DMS79 (cell line): Measurements from ENCODE around the gene MGAT3.

ENCODE experiments used
- DNase-seq: peaks from one replicate; lab custom pipeline; 2025; lab: John Stamatoyannopoulos, UW

MGAT3 gene

DNA sequence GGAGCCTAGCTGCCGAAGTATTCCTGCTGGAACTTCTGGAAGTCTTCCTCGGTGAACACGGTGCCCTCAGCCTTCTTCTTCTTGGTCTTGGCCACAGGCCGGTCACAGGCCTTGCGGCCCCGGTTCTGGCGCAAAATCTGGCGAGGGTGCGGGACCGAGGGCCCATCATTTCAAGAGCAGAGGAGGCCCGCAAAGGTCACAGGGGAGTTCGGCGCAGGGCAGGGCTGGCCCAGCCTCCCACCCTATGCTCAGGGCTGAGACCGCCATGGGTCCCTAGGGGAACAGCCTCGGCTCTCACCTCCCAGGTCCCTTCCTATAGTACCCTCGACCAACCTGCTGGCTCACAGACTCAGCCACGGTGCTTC lies 72.7 kb downstream of the MGAT3 start:
- DNase-seq: no peak

DNA sequence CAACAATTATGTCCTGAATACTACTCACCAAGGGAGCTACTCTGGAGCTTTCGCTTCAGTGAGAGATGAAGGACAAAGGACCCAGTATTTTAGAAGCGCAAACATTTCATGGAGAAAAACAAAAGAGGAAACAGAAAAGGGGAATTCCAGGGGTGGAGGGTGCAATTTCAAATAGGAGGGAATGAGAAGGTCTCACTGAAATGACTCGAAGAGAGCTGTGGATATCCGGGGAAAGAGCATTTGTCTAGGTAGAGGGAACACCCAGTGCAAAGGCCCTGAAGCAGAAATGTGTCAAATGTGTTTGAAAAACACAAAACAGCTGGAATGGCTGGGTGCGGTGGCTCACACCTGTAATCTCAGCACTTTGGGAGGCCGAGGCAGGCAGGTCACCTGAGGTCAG lies 73.3 kb downstream of the MGAT3 start:
- no peak for DNase-seq

DNA sequence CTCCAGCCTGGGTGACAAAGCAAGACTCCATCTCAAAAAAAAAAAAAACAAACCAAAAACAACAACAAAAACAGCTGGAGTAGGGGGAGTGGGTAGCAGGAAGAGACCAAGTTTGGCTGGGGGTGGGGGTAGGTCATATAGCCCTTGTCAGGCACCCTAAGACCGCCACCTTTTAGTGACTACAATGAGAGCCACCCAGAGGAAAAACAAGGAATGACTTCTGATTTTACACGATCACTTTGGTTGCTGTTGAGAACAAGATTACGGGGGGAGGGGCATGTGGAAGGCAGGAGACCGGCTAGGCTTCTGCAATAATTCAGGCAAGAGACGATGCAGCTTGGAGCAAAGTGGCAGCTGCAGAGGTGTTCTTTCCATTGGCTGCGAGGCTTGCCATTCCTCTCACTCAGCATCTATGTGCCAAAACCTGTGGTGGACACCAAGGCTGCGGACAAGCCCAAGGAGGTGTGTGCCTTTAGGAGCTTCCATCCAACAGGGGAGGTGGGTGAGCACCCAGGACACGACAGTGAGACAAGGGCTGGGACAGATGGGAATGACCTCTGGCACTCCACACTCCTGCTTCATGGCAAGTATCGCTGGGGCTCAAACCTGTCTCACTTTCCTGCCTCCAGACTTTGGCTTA lies 74.0 kb downstream of the MGAT3 start:
- DNase-seq: no peak

DNA sequence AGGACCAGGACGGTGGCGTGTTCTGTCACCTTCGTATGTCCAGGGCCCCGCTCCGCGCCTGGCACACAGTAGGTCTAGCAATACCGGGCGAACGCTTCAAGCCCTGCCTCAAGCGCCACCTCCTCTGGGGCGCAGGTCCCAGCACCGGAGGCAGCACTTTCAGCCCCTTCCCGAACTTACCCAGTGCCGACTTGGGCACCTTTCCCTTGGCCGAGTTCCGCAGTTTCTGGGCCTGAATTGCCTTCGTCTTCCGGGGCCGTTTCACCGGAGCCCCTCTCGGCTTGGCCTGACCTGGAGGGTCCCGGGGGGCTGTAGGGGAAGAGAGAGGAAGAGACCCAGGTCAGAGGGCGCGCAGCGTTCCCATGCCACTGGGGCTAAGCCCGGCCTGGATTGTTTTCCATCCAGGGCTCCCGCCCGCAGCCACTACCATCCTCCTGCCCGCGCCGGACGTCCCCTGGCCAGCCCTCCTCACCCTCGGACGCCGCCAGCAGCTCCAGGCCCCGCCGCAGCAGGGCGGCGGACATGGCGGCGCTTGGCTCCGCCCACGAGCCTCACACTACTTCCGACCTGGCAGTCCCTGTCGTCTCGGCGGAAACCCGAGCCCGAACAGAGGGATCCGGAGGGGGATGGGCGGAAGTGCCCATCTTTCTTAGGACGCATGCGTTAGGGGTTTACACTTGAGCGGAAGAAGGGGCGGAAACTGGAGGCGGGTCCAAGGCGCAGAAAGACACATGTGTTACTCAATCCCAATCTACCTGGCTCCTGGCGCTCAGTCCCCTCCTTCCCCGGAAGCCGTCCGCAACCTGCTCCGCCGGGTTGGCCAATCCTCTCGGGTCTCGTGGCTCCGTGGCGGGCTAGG lies 75.6 kb downstream of the MGAT3 start, which contains the start of gene RPS19BP1:
Gene RPS19BP1, minus strand, starts transcription at position 534 of the 859 bp plus-strand sequence. Its CDS starts 10 bp downstream, at position 524.
- peak; percentile 95 for DNase-seq

DNA sequence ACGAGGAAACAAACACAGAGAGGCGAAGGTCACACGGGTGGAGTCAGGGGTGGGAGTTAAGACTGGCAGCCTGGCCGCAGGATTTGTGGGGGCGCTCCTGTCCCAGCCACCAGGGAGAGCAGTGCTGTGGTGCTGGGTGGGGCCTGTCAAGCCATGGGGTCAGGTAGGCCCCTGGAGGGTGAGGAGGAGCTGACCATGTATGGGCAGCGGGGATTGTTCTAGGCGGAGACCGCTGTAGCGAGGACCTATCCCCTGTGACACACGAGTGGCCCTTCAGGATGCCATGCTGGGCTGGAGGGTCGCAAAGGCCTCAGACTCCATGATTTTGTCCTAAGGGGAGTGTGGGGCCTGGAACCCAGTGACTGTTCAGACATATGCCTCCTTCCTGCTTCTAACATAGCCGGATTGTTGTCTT lies 77.3 kb downstream of the MGAT3 start:
- DNase-seq: no peak

DNA sequence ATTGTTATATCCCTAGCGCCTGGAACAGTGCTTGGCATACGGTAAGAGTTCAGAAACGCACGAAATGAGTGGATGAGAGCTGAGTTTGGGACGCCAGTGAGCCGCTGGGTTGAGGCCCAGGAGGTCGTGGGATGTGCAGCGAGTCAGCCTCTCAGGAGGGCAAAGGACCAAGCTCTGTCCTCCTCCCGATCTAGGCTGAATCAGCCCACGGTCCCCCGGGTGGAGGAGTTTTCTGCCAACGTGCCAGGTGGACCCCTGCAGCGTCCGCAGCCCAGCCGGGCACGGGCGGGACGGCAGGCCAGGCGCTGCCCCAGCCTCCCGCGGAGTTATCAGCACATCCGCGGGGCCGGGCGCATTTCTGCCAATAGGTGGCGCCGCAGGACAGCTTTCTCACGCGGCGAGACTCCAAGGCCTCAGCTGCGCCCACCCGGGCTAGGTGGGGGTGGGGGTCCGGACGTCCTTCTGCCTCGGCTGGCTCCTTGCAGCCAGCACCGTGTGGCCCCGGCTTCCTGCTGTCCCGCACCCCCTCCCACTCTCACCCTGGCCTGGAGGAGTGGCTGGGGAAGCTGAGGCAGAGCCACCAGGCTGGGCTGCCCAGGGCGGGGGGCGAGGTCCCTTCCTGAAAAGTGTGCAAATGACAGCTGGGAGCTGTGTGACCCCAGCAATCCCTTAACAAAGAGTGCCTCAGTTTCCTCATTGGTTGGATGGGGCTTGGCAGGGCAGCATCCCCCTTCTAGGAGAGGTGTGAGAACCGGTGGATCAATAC lies 78.0 kb downstream of the MGAT3 start:
- DNase-seq: peak; percentile 12

DNA sequence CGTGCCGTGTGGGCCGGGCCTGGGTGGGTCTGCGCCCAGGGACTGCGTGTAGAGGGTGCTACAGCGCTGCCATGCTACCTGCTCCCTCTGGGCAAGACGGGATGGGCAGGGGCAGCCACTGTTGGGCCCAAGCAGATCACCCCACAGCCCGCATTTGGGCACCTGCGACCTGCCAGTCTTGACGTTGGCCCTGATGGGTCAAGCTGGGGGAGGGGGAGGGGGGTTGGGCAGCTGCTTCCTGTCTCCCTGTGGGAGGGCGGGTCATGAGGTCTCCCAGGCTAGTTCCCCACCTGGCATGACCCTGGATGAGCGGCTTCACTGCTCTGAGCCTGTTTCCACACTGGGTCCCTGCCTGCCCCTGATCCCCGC lies 78.5 kb downstream of the MGAT3 start:
- no peak for DNase-seq

DNA sequence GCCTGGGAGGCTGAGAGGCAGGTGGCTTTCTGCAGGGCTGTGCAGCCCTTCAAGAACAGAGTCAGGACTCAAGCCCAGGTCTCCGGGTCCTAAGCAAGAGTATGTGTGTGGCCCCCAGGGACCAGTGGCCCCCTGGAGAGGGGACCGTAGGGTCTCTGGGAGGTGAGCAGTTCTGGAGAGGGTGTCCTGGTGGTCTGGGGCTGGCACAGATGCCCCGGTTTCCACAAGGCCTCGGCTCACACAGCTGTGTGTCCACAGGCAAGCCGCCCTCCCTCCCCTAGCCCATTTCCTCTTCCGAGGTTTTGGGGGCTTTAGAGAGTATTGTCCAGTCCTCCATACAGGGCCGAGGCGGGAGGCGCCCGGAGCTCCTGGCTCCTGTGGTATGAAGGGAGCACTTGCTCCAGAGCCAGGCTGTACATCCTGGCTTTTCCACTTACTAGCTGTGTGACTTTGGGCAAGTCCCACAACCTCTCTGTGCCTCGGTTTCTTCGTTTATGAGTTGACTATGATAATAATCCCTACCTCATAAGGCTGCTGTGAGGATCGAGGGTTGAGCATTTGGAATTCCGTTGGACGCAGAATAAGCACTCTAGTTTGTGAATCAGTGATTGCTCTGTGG lies 79.1 kb downstream of the MGAT3 start:
- no peak for DNase-seq

DNA sequence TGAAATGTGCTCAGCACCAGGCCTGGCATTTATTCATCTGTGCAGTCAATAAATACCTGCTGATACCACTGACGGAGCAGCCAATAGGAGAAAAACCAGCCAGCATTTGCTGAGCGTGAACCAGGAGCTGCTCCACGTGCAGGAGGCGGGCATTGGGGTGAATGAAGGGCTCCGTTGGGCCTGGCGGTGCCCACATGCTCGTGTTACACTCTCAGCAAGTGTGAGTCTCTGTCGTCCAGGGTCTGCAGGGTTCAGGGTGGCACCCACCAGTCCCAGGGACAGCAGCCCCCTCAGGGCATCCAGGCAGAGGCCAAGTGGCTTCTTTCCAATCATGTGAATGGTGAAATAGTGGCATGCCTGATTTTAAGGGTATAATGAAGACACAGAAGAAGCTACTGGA lies 79.9 kb downstream of the MGAT3 start:
- DNase-seq: no peak

DNA sequence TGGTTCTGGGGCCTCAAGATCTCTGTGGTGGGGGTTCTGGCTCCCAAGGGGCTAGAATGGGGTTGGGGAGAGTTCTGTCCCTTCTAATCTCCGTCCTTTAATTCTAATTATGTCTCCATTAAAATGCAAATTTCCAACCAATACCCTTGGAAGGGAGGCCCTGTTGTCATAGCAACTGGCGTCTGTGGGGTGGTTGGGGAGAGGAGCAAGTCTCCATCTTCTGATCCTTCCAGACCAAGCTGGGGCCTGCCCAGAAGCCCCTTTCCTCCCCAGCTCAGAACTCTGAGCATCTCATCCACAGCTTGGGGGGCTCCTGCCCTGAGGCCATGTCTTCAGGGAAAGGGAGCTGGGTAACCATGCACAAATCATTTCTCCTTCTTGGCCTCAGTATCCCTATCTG lies 81.2 kb downstream of the MGAT3 start:
- DNase-seq: no peak
